GM18951 (cell line): ENCODE results near the gene MLANA.

Experiments used
- POLR2A ChIP-seq: IDR thresholded peaks from 4 replicates; pipeline ENCODE4 v1.6.1; 2011; ENCODE audit warnings: mild to moderate bottlenecking; ENCODE audit not compliant: insufficient read length, insufficient read depth; ENCODE audit errors: extremely low read depth
- in situ Hi-C: fragments of 300-500 bp; cut with MboI; formaldehyde crosslinking; loops from one replicate; pipeline ENCODE4 v1.12.0; 2022; ENCODE audit warnings: low sequenced_read_pairs, mixed read lengths, inconsistent platforms; ENCODE audit not compliant: unreplicated experiment

Gene MLANA

GRCh38 chr9:5858833-5859232 lies 31.9 kb upstream of the MLANA start:
- TF ChIP-seq POLR2A = no peak
- in situ Hi-C loops = no loop called here

- no peak for TF ChIP-seq POLR2A
- in situ Hi-C loops = no loop called here
Observed at GRCh38 chr9:5863092-5863746, 27.5 kb upstream of the MLANA start.

GRCh38 chr9:5864446-5864845 lies 26.2 kb upstream of the MLANA start:
- no peak for TF ChIP-seq POLR2A
- in situ Hi-C loops = no loop called here

DNA sequence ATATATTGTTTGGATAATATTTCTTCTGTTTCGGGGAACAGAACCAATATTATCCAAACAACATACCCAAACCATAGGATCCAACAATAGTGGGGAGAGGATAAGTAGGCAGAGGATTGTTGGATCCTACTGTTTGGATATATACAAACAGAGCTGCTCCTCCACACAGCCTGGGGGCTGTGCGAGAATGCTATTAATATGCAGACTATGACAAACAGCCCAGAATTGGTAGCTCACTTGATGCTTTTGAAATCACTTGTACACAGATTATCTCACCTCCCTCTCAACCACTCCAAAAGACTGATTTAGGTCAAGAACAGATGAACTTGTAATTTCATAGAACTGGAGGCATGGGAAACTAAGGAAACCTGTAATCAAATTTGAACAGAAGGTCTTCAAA lies 24.4 kb upstream of the MLANA start:
- no peak for TF ChIP-seq POLR2A
- in situ Hi-C loops = no loop called here

- in situ Hi-C loops = no loop called here
- TF ChIP-seq POLR2A = no peak
Observed at GRCh38 chr9:5866685-5867084, 24.0 kb upstream of the MLANA start.

DNA sequence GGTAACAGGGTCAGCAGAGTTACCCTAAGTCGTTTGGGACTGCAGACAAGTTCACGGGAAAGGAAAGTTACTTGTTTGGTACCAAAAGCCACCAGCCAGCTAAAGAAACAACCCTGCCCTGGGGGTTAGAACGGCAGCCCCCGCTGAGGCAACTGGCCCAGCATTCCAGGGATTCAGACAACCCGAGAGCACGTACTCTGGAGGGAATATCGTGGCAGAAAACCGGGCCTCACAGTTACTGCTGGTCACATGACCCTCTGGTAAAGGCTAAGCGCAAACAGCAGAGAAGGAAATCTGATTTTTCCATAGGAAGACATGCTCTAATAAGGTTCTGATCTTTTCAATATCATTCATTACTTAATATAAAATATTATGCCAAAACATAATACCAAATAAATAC lies 22.5 kb upstream of the MLANA start:
- in situ Hi-C loops = no loop called here
- TF ChIP-seq POLR2A = no peak

DNA sequence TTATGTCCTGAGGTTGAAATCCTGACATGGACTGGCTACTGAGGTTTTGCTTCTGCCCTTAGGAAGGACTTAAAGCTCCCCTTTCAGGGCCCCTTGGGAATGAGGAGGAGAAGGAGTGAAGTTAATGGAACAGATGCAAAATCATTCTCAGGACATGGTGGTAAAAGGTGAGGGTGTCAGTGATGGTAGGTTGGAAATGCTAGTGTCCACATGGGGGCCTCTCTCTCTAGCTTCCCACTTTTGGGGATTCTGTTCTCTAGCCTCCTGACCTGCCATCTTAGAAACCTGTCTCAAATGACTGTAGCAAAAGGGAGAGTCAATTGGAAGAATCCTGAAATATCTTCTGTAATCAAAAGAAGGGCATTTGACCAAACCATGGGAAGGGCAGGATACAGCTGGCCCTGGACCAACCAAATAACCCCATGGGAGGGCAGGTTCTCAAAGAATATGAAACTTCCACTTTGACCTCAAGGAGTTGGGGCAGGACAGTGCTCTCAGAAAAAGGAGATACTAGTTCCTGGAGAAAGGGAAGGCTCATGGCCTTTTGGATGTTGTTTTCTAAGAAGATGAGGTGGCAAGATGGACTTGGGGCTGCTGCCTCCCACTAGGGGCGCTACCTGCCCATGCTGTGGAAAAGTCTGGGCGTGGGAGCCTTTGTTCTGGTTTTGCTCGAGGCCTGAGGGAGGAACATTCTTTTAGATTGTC lies 21.2 kb upstream of the MLANA start:
- in situ Hi-C loops = no loop called here
- TF ChIP-seq POLR2A = no peak

- in situ Hi-C loops = no loop called here
- no peak for TF ChIP-seq POLR2A
Observed at GRCh38 chr9:5870020-5870339, 20.7 kb upstream of the MLANA start.

DNA sequence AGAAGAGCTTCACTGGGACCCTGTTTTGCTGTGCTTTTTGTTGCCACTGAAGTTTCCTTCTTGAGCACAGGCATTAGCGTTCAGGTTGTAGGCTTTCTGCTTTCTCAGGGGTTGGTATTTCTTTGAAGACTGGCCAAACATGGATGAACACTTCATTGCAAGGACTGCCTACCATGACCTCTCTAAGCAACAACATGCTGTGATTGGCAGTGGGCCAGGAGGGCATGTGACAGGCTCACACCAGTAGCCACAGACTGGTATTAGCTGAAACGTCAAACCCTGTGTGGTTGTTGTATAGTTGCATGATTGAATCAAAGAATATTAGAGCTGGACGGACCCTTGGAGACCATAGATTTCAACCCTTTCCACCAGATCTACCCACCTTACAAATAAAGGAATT lies 20.0 kb upstream of the MLANA start:
- no peak for TF ChIP-seq POLR2A
- in situ Hi-C loops = no loop called here

DNA sequence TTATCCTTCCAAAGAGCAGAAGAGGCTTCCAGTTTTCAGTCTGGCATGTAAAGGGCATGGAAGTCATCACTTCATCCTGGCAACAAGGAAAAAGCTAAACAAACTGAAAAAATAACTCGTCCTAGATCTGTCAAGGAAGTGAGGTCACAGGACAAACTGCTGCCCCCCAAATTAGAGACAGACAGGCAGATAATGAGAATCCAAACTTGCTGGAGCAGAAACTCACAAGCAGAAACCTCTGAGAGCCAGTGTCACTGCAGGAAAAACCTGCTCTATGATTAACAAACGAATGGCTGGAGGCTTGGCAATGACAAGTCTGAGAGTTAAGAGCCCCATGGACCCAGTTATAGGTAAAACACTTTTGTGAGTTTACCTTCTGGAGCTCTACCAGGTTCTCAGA lies 18.9 kb upstream of the MLANA start:
- no peak for TF ChIP-seq POLR2A
- in situ Hi-C loops = no loop called here

DNA sequence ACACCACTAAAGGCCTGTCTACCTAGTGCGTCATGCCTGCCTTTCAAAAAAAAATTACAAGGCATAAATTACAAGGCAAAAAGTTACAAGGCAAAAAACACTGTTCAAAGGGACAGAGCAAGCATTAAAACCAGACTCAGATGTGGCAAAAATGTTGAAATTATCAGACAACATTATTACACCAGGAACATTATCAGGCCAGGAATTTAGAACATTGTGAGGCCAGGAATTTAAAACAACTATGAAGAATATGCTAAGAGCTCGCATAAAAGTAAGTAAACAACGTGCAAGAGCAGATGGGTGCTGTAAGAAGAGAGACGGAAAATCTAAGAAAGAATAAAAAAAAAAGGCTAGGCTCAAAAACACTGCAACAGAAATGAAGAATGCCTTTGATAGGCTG lies 18.2 kb upstream of the MLANA start:
- TF ChIP-seq POLR2A = no peak
- in situ Hi-C loops = no loop called here

DNA sequence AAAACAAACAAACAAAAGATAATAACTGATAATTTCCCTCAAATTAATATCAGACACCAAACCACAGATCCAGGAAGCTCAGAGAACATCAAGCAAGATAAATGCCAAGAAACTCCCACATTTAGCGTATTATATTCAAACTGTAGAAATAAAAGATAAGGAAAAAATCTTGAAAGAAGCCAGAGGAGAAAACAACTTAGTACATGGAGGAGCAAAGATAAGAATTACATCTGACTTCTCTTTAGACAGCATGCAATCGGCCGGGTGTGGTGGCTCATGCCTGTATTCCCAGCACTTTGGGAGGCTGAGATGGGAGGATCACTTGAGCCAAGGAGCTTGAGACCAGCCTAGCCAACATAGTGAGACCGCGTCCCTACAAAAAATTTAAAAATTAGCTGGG lies 17.2 kb upstream of the MLANA start:
- in situ Hi-C loops = no loop called here
- no peak for TF ChIP-seq POLR2A

DNA sequence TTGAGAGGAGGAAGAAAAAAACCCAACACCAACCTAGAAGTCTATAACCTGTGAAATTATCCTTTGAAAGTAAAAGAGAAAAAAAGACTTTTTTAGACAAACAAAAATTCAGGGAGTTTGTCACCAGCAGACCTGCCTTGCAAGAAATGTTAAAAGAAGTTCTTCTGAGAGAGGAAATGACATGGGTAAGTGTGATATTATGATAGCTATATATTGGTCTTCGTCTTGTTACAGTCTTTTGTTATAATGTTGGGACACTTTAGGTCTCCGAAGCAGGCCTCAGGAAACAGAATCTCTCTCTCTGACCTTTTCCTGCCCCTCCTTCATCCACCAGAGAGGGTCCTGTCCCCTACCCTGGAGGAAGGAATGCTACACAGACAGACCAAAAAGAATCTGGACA lies 16.6 kb upstream of the MLANA start:
- in situ Hi-C loops = no loop called here

GRCh38 chr9:5876026-5876425 lies 14.7 kb upstream of the MLANA start:
- TF ChIP-seq POLR2A = no peak
- in situ Hi-C loops = no loop called here

More for the DNA sequence above, 16.6 kb upstream of the MLANA start:
- TF ChIP-seq POLR2A = no peak
